Transverse colon (tissue), 4 donors: ENCODE results near the gene DAPL1. TPM values are rescaled to one million over a fixed set of nuclear protein-coding genes. Genes with fewer than 3 reads are reported as not detected.

Experiments used
- DNase-seq: peaks from one replicate; pipeline ENCODE4 v3.0.0-alpha.2; 2019
- H3K27ac ChIP-seq, 4 donors: fragments of 200-600 bp; sonication (generic); 2 replicates each; pipeline ENCODE4 v1.5.1; 2016 to 2018; ENCODE audit warnings: inconsistent platforms in 4 of 4
- H3K27me3 ChIP-seq: fragments of 200-600 bp; sonication (generic); 2 replicates; pipeline ENCODE4 v1.5.1; 2017; ENCODE audit warnings: inconsistent platforms
- H3K36me3 ChIP-seq, 4 donors: fragments of 200-600 bp; sonication (generic); 2 replicates each; pipeline ENCODE4 v1.5.1; 2017 to 2019; ENCODE audit warnings: inconsistent platforms in 4 of 4
- H3K4me1 ChIP-seq, 4 donors: fragments of 200-600 bp; sonication (generic); 2 replicates each; pipeline ENCODE4 v1.5.1; 2017 to 2020; ENCODE audit warnings: inconsistent platforms in 4 of 4
- H3K4me3 ChIP-seq, 4 donors: fragments of 200-600 bp; sonication (generic); 1 replicate in 1 of 4; 2 replicates in 3 of 4; pipeline versions ENCODE4 v1.5.1 to v1.6.1; 2017 to 2019; ENCODE audit warnings: inconsistent platforms in 4 of 4
- H3K9me3 ChIP-seq, 2 donors: fragments of 200-600 bp; sonication (generic); 2 replicates each; pipeline ENCODE4 v1.5.1; 2017 to 2019; ENCODE audit warnings: inconsistent platforms in 2 of 2
- CTCF ChIP-seq, 5 experiments: fragments of 200-600 bp in 3 of 5; fragments of 450-650 bp in 2 of 5; sonication (generic) in 3 of 5; IDR thresholded peaks; 1 replicate in 2 of 5; 2 replicates in 3 of 5; pipeline ENCODE4 v1.5.1; 2016 to 2017; ENCODE audit warnings: antibody characterized with exemption in 5 of 5, inconsistent platforms in 3 of 5, mild to moderate bottlenecking in 2 of 5, moderate library complexity in 1 of 5
- EP300 ChIP-seq: sonication (generic); formaldehyde crosslinking; IDR thresholded peaks from one replicate; pipeline ENCODE4 v1.6.1; 2017; ENCODE audit warnings: antibody characterized with exemption, low read depth
- POLR2A ChIP-seq: fragments of 450-650 bp; IDR thresholded peaks from one replicate; pipeline ENCODE4 v1.6.1; 2016; ENCODE audit warnings: antibody characterized with exemption, mild to moderate bottlenecking, moderate library complexity
- POLR2AphosphoS5 ChIP-seq, 3 donors: sonication (generic); formaldehyde crosslinking; IDR thresholded peaks; one replicate each; pipeline ENCODE4 v1.6.1; 2016; ENCODE audit warnings: antibody characterized with exemption in 3 of 3
- WGBS, 2 donors: methylation state at CpG; one replicate each; pipeline ENCODE4 v1.1.5; 2018; ENCODE audit warnings: low coverage in 1 of 2; 5-methylcytosine and 5-hydroxymethylcytosine counted together
- in situ Hi-C, 4 donors: fragments of 200-750 bp; cut with MboI; loops; one replicate each; pipeline versions ENCODE4 v1.15.0 to v1.15.1; 2017; ENCODE audit warnings: low sequenced_read_pairs in 3 of 4, low pct_ligation_motif_present in 1 of 4, low pct_unique_long_range_greater_than_20kb in 1 of 4
- intact Hi-C: fragments of 100-400 bp; cut with DNase I; formaldehyde crosslinking; loops from one replicate; pipeline ENCODE4 v1.15.1; 2023; ENCODE audit warnings: low total_unique reads
- total RNA-seq, 4 donors: library from RNA; depleted of rRNA; stranded (reverse); fragments of >200 nt; gene quantifications; one replicate each; pipeline ENCODE4 v1.1.0, GENCODE V29; 2016

Gene DAPL1
- total RNA-seq, 4 donors from 2014 or later, result not detected

- H3K4me1 ChIP-seq, result no peaks in the 10 kb centered on the region
- 72 to 93% methylated on average over 5 of the region's 5 CpGs for WGBS, 2 donors
- no peak overlapping the region for H3K27ac ChIP-seq
- no peaks in the 10 kb centered on the region for H3K36me3 ChIP-seq
- no peak for TF ChIP-seq EP300
- no peak for TF ChIP-seq POLR2A
- TF ChIP-seq CTCF (IDR thresholded peaks at IDR 0.05), result no peak
- no peak for TF ChIP-seq POLR2AphosphoS5 (IDR thresholded peaks at IDR 0.05)
- no peaks in the 10 kb centered on the region for H3K27me3 ChIP-seq
- intact Hi-C loops (no loop called here), in situ Hi-C loops (no loop called here)
- DNase-seq, result no peak
- H3K4me3 ChIP-seq, result no peak overlapping the region
- H3K9me3 ChIP-seq, result no peaks in the 10 kb centered on the region
Measured at GRCh38 chr2:158782616-158783015, 12.5 kb upstream of the DAPL1 start.

GRCh38 chr2:158783923-158784322 lies 11.2 kb upstream of the DAPL1 start:
- intact Hi-C loops (no loop called here), in situ Hi-C loops (no loop called here)
- H3K27ac ChIP-seq, result no peak overlapping the region
- H3K36me3 ChIP-seq, result no peaks in the 10 kb centered on the region
- H3K27me3 ChIP-seq, result no peaks in the 10 kb centered on the region
- no peak for DNase-seq
- H3K9me3 ChIP-seq, result no peaks in the 10 kb centered on the region
- H3K4me3 ChIP-seq, result no peak overlapping the region
- TF ChIP-seq POLR2AphosphoS5 (IDR thresholded peaks at IDR 0.05) (no peak), CTCF (IDR thresholded peaks at IDR 0.05) (no peak), POLR2A (no peak), EP300 (no peak)
- 42 to 50% methylated on average over 2 of the region's 2 CpGs for WGBS, 2 donors
- no peaks in the 10 kb centered on the region for H3K4me1 ChIP-seq

- 67 to 83% methylated on average over 1 to 8 of the region's 8 CpGs for WGBS, 2 donors
- H3K27me3 ChIP-seq, result no peaks in the 10 kb centered on the region
- in situ Hi-C loops, result no loop called here
- intact Hi-C loops, result no loop called here
- H3K27ac ChIP-seq, result no peak overlapping the region
- no peak for DNase-seq
- no peak overlapping the region for H3K4me3 ChIP-seq
- H3K4me1 ChIP-seq, result no peaks in the 10 kb centered on the region
- no peaks in the 10 kb centered on the region for H3K36me3 ChIP-seq
- TF ChIP-seq CTCF (IDR thresholded peaks at IDR 0.05), result no peak
- no peaks in the 10 kb centered on the region for H3K9me3 ChIP-seq
Measured at GRCh38 chr2:158786897-158787296, 8.2 kb upstream of the DAPL1 start.

GRCh38 chr2:158788951-158789350 lies 6.2 kb upstream of the DAPL1 start:
- DNase-seq, result no peak
- in situ Hi-C loops, result no loop called here
- intact Hi-C loops, result no loop called here
- no peaks in the 10 kb centered on the region for H3K36me3 ChIP-seq
- no peaks in the 10 kb centered on the region for H3K27me3 ChIP-seq
- H3K4me1 ChIP-seq, result no peaks in the 10 kb centered on the region
- TF ChIP-seq POLR2AphosphoS5 (IDR thresholded peaks at IDR 0.05) (no peak), EP300 (no peak), CTCF (IDR thresholded peaks at IDR 0.05) (no peak), POLR2A (no peak)
- no peak overlapping the region for H3K27ac ChIP-seq
- WGBS, 2 donors, result 50 to 54% methylated on average over 1 to 2 of the region's 2 CpGs
- H3K4me3 ChIP-seq, result no peak overlapping the region
- H3K9me3 ChIP-seq, result no peaks in the 10 kb centered on the region
